Measurements from ENCODE around the gene CAT.

- TF ChIP-seq CTCF (IDR thresholded peaks at IDR 0.05): no peak
- no peak for TF ChIP-seq POLR2AphosphoS5 (IDR thresholded peaks at IDR 0.05; ENCODE audit: insufficient read depth in 1 of 2, low read depth in 1 of 2)
- no peak for TF ChIP-seq POLR2A (IDR thresholded peaks at IDR 0.05)
These were observed 7.2 kb downstream of the CAT start for GRCh38 chr11:34445956-34446355.

Measured in vagina (tissue), 2 donors.